ENCODE results near the gene BUD31. TPM values are rescaled to one million over a fixed set of nuclear protein-coding genes. Genes with fewer than 3 reads are reported as not detected.

BUD31 gene
- total RNA-seq, 1 donor from 2014 or later = 108 TPM

DNA sequence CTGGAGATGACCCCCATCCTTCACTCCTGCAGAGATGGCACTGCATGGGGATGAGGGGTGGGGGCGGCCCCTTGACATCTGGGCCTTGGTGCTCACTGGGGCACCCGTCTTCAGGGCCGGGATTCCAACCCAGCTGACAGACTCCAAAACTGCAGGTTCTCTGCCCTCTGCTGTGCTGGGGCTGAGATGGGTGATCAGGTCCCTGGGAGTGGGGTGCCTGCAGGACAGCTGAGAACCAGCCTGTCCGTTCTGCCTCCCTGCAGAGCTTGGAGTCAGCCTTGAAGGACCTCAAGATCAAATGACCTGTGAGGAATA lies 14.6 kb upstream of the BUD31 start:
- Mint-ChIP-seq H3K4me1 (peaks cover 17% of the 10 kb centered on the region), H3K27me3 (ENCODE audit: low read depth) (peaks cover 6% of the 10 kb centered on the region), H3K36me3 (ENCODE audit: low read depth) (peaks cover 7% of the 10 kb centered on the region), H3K4me3 (peak overlapping the region; percentile 93), H3K9me3 (no peaks in the 10 kb centered on the region), H3K27ac (ENCODE audit: unreplicated experiment) (peak overlapping the region; percentile 19)
- TF ChIP-seq, protein P1, sequence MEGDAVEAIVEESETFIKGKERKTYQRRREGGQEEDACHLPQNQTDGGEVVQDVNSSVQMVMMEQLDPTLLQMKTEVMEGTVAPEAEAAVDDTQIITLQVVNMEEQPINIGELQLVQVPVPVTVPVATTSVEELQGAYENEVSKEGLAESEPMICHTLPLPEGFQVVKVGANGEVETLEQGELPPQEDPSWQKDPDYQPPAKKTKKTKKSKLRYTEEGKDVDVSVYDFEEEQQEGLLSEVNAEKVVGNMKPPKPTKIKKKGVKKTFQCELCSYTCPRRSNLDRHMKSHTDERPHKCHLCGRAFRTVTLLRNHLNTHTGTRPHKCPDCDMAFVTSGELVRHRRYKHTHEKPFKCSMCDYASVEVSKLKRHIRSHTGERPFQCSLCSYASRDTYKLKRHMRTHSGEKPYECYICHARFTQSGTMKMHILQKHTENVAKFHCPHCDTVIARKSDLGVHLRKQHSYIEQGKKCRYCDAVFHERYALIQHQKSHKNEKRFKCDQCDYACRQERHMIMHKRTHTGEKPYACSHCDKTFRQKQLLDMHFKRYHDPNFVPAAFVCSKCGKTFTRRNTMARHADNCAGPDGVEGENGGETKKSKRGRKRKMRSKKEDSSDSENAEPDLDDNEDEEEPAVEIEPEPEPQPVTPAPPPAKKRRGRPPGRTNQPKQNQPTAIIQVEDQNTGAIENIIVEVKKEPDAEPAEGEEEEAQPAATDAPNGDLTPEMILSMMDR (conservative IDR thresholded peaks at IDR 0.05) = no peak
- DNase-seq (ENCODE audit: low read depth, low spot score) = no peak

DNA sequence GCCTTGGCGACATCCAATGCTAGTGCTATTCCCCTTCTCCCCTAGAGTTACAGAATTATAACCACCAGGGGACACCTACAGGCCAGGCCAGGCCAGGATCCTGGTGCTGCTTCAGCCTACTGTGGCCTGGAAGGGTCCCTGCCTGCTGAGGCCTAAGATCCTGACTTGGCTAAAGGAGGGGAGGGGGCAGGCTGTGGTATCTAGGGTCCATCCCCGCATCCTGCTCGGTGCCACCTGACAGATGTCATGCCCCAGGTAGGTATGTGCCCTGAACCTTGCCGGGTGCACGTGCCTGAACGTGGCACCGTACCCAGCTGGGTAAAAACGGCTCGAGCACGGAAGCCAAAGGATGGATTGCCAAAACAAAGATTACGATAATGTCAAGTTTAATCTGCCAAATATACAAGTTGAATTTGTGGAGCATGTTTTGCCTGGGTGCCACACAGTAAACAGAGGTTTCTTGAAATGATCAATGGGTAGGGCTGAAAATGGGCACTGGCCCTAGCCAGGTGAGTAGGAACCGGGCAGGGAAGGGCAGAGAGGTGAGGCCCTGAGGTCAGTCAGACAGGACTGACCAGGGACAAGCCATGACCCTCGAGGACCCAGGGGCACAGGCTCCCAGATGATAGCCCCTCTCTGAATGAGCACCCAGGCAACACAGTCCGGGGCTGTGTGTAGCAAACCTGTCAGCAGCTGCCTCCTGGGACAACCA lies 13.0 kb upstream of the BUD31 start:
- peaks cover 7% of the 10 kb centered on the region for H3K36me3 Mint-ChIP-seq (ENCODE audit: low read depth)
- no peak overlapping the region for H3K27ac Mint-ChIP-seq (ENCODE audit: unreplicated experiment)
- H3K4me3 Mint-ChIP-seq = peak overlapping the region; percentile 59
- TF ChIP-seq, protein P1 (conservative IDR thresholded peaks at IDR 0.05) = peak; percentile 21
- H3K27me3 Mint-ChIP-seq (ENCODE audit: low read depth) = peaks cover 6% of the 10 kb centered on the region
- peaks cover 17% of the 10 kb centered on the region for H3K4me1 Mint-ChIP-seq
- H3K9me3 Mint-ChIP-seq = no peaks in the 10 kb centered on the region
- DNase-seq (ENCODE audit: low read depth, low spot score) = no peak

DNA sequence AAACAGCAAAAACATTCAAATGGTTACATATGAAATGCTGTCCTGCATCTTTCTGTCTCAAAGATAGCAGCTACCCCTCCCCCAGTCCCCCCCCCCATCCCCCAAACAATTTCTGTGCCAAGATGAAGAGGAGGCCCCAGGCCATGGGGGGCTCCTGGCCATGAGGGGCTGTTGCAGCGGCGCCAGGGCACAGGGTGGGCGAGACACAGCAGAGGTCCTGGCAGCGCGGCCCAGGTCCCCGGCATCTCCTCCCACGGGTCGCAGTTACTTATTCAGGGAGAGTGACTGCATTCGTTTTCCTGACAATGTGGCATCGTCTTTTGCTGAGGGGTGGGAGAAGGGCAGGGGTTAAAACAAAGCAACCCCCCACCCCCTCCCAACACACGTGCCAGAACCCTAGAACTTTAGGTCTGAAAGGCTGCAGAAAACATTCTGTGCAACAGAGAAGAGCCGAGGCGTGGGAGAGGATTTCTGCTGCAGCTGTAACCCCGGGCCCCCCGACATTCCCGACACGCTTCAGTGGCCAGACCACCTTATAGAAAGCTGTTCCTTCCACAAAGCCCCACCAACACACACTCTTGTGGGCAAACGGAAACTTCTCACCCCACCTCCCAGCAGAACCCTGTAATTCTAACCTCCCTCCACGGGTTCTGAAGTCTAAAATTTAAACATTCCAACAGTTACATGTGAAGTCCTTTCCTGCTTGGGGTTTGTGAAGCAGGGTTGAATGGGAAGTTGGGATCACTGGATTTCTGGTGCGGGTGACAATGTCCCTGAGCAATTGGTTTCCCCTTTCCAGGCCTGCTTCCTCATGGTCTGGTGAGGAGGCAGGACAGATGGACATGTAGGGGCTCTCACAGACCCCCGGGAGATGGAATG lies 12.1 kb upstream of the BUD31 start:
- H3K36me3 Mint-ChIP-seq (ENCODE audit: low read depth) = peaks cover 10% of the 10 kb centered on the region
- peaks cover 6% of the 10 kb centered on the region for H3K27me3 Mint-ChIP-seq (ENCODE audit: low read depth)
- no peak for DNase-seq (ENCODE audit: low read depth, low spot score)
- H3K4me3 Mint-ChIP-seq = peak overlapping the region; percentile 71
- TF ChIP-seq, protein P1 (conservative IDR thresholded peaks at IDR 0.05) = no peak
- peaks cover 17% of the 10 kb centered on the region for H3K4me1 Mint-ChIP-seq
- no peak overlapping the region for H3K27ac Mint-ChIP-seq (ENCODE audit: unreplicated experiment)
- no peaks in the 10 kb centered on the region for H3K9me3 Mint-ChIP-seq

DNA sequence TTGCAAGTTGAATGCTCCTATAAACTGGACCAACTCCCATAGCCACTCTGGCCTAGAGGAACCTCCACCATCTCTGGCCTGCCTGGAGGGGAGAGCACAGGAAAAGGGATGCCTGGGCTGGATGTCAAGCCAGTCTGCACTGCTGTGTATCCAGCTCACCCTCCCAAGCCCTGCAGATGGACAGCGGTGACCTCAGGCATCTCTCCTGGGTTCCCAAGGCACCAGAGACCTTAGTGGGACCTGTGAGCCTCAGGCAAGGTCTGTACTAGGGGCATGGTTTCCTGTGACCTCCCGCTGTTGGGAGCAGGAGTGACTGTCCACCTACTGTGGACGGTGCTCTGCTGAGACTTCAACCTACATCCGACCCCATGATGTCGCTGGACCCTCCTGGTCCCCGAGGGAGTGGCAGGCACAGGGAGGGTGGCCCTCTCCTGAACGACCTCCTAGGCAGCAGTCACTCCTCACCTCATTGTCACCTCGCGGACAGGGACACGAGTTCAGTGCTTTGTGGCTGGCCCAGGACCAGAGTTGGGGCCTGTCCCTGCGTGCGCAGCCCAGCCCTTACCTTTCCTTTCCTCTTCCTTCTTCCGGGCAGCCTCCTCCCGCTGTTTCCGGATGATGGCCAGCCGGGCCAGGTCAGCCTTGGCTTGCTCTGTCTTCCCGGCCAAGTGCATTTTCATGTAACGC lies 11.3 kb upstream of the BUD31 start:
- DNase-seq (ENCODE audit: low read depth, low spot score) = no peak
- Mint-ChIP-seq H3K27me3 (ENCODE audit: low read depth) (peaks cover 6% of the 10 kb centered on the region), H3K4me3 (peak overlapping the region; percentile 71), H3K9me3 (no peaks in the 10 kb centered on the region), H3K4me1 (peaks cover 17% of the 10 kb centered on the region), H3K27ac (ENCODE audit: unreplicated experiment) (no peak overlapping the region), H3K36me3 (ENCODE audit: low read depth) (peaks cover 10% of the 10 kb centered on the region)
- TF ChIP-seq, protein P1 (conservative IDR thresholded peaks at IDR 0.05) = no peak

DNA sequence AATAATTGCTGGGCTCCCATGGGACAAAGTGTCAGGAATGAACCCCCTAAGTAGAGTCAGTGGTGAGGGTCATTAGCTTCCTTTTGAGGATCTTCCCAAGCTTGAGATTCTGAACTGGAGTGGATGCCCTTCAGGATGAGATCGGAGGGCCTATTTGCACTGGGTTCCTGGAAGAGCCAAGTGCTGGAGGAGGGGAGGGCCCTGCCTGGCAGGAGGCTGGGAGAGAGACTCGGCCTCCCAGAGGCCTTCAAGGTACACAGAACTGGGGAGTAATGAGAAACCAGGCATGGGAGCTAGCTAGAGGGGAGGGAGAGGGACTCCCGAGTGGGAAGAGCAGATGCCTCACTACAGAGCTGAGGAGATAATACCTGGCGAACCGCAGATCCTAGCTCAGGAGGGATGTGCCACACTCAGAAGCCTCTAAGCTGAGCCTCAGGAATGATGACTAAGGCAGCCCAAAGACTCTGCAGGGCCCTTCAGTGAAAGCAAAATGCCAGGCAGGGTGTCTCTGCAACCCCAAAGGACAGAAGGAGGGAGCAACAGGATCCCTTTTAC lies 9.8 kb upstream of the BUD31 start:
- Mint-ChIP-seq H3K4me3 (peak overlapping the region; percentile 4), H3K36me3 (ENCODE audit: low read depth) (peaks cover 16% of the 10 kb centered on the region), H3K27me3 (ENCODE audit: low read depth) (no peaks in the 10 kb centered on the region), H3K9me3 (no peaks in the 10 kb centered on the region), H3K27ac (ENCODE audit: unreplicated experiment) (peak overlapping the region; percentile 84), H3K4me1 (peaks cover 4% of the 10 kb centered on the region)
- TF ChIP-seq, protein P1 (conservative IDR thresholded peaks at IDR 0.05) = no peak
- DNase-seq (ENCODE audit: low read depth, low spot score) = no peak
